H9 (cell line): ENCODE measurements around the gene INSYN1. TPM values are rescaled to one million over a fixed set of nuclear protein-coding genes. Genes with fewer than 3 reads are reported as not detected.

Source experiments
- DNase-seq: peaks from one replicate; pipeline ENCODE4 v3.0.0-alpha.2; 2017
- H2AFZ ChIP-seq: one replicate; pipeline ENCODE4 v1.6.1; 2013; ENCODE audit warnings: mild to moderate bottlenecking, low read length, control low read depth, moderate library complexity
- H2AK5ac ChIP-seq: 2 replicates; pipeline ENCODE4 v1.6.1; 2013; ENCODE audit warnings: low read length, control low read depth, mixed read lengths; ENCODE audit not compliant: insufficient read length
- H2BK120ac ChIP-seq: one replicate; pipeline ENCODE4 v1.6.1; 2013; ENCODE audit warnings: low read depth, mild to moderate bottlenecking, low read length, control low read depth, inconsistent platforms; ENCODE audit not compliant: poor library complexity, severe bottlenecking
- H2BK12ac ChIP-seq: 2 replicates; pipeline ENCODE4 v1.6.1; 2013; ENCODE audit warnings: low read length, control low read depth, mixed read lengths, low read depth; ENCODE audit not compliant: insufficient read length
- H2BK15ac ChIP-seq: 2 replicates; pipeline ENCODE4 v1.6.1; 2013; ENCODE audit warnings: low read depth, low read length, control low read depth
- H2BK20ac ChIP-seq: one replicate; pipeline ENCODE4 v1.6.1; 2013; ENCODE audit warnings: low read depth, mild to moderate bottlenecking, low read length, control low read depth, inconsistent platforms; ENCODE audit not compliant: poor library complexity, severe bottlenecking
- H2BK5ac ChIP-seq: 2 replicates; pipeline ENCODE4 v1.6.1; 2013; ENCODE audit warnings: low read length, control low read depth, mixed read lengths; ENCODE audit not compliant: insufficient read length
- H3K14ac ChIP-seq: 2 replicates; pipeline ENCODE4 v1.6.1; 2013; ENCODE audit warnings: low read length, control low read depth; ENCODE audit not compliant: insufficient read depth
- H3K18ac ChIP-seq: 2 replicates; pipeline ENCODE4 v1.6.1; 2013; ENCODE audit warnings: low read depth, mild to moderate bottlenecking, mixed read lengths, low read length, control low read depth; ENCODE audit not compliant: insufficient read length
- H3K23ac ChIP-seq: 2 replicates; pipeline ENCODE4 v1.6.1; 2013; ENCODE audit warnings: low read length, control low read depth, mixed read lengths, low read depth; ENCODE audit not compliant: insufficient read length
- H3K23me2 ChIP-seq: 2 replicates; pipeline ENCODE4 v1.6.1; 2013; ENCODE audit warnings: low read depth, mild to moderate bottlenecking, mixed read lengths, low read length, control low read depth; ENCODE audit not compliant: insufficient read length, poor library complexity, severe bottlenecking
- H3K27ac ChIP-seq: 2 replicates; pipeline ENCODE4 v1.5.1; 2013; ENCODE audit warnings: low read length, control low read depth, mixed read lengths, low read depth; ENCODE audit not compliant: insufficient read length
- H3K27me3 ChIP-seq: 2 replicates; pipeline ENCODE4 v1.6.1; 2013; ENCODE audit warnings: low read length, control low read depth, inconsistent platforms; ENCODE audit not compliant: insufficient read depth
- H3K4ac ChIP-seq: 2 replicates; pipeline ENCODE4 v1.6.1; 2013; ENCODE audit warnings: low read depth, mild to moderate bottlenecking, control low read depth, inconsistent platforms, low read length, moderate library complexity
- H3K4me1 ChIP-seq: 2 replicates; pipeline ENCODE4 v1.6.1; 2013; ENCODE audit warnings: low read length, control low read depth, inconsistent platforms; ENCODE audit not compliant: insufficient read depth
- H3K4me2 ChIP-seq: 2 replicates; pipeline ENCODE4 v1.6.1; 2013; ENCODE audit warnings: low read length, control low read depth, mixed read lengths; ENCODE audit not compliant: insufficient read length, insufficient read depth
- H3K56ac ChIP-seq: 2 replicates; pipeline ENCODE4 v1.6.1; 2013; ENCODE audit warnings: low read depth, mild to moderate bottlenecking, mixed read lengths, low read length, control low read depth; ENCODE audit not compliant: insufficient read length
- H3K79me1 ChIP-seq: 2 replicates; pipeline ENCODE4 v1.6.1; 2013; ENCODE audit warnings: low read depth, mild to moderate bottlenecking, moderate library complexity, low read length, control low read depth, inconsistent platforms; ENCODE audit not compliant: insufficient read depth, poor library complexity, severe bottlenecking
- H3K79me2 ChIP-seq: 2 replicates; pipeline ENCODE4 v1.6.1; 2013; ENCODE audit warnings: low read length, control low read depth, inconsistent platforms; ENCODE audit not compliant: insufficient read depth
- H3K9ac ChIP-seq: 2 replicates; pipeline ENCODE4 v1.6.1; 2013; ENCODE audit warnings: low read length, control low read depth, mixed read lengths; ENCODE audit not compliant: insufficient read length; ENCODE audit errors: extremely low read depth
- H3K9me3 ChIP-seq: one replicate; pipeline ENCODE4 v1.6.1; 2013; ENCODE audit warnings: low read depth, low read length, inconsistent platforms; ENCODE audit not compliant: control insufficient read depth
- H3T11ph ChIP-seq: one replicate; pipeline ENCODE4 v1.6.1; 2013; ENCODE audit warnings: mild to moderate bottlenecking, low read length, control low read depth, inconsistent platforms
- H4K20me1 ChIP-seq: one replicate; pipeline ENCODE4 v1.6.1; 2013; ENCODE audit not compliant: control insufficient read depth, insufficient read length, insufficient read depth
- H4K5ac ChIP-seq: 2 replicates; pipeline ENCODE4 v1.6.1; 2013; ENCODE audit warnings: low read depth, mild to moderate bottlenecking, mixed read lengths, low read length, control low read depth; ENCODE audit not compliant: insufficient read length
- H4K8ac ChIP-seq: replicated peaks from 2 replicates; pipeline ENCODE4 v1.6.1; 2013; ENCODE audit warnings: low read length, control low read depth, mixed read lengths, low read depth; ENCODE audit not compliant: insufficient read length
- H4K91ac ChIP-seq: 2 replicates; pipeline ENCODE4 v1.6.1; 2013; ENCODE audit warnings: low read depth, mild to moderate bottlenecking, moderate library complexity, mixed read lengths, low read length, control low read depth; ENCODE audit not compliant: insufficient read length
- H3K27ac Mint-ChIP-seq, 3 experiments: 2 replicates in 2 of 3; 3 replicates in 1 of 3; pipeline ENCODE4 v1.8.0; 2020 to 2021; ENCODE audit warnings: mixed read lengths in 3 of 3, mild to moderate bottlenecking in 1 of 3, moderate library complexity in 1 of 3
- H3K27me3 Mint-ChIP-seq: 2 replicates; pipeline ENCODE4 v1.8.0; 2021; ENCODE audit warnings: low read depth, mild to moderate bottlenecking, moderate library complexity, mixed read lengths
- H3K36me3 Mint-ChIP-seq, 3 experiments: 2 replicates in 2 of 3; 3 replicates in 1 of 3; pipeline ENCODE4 v1.8.0; 2020 to 2021; ENCODE audit warnings: low read depth in 3 of 3, mixed read lengths in 3 of 3; ENCODE audit not compliant: insufficient read depth in 1 of 3
- H3K4me1 Mint-ChIP-seq, 2 experiments: 2 replicates each; pipeline ENCODE4 v1.8.0; 2020; ENCODE audit warnings: mixed read lengths in 2 of 2
- H3K4me3 Mint-ChIP-seq, 2 experiments: 2 replicates in 1 of 2; 3 replicates in 1 of 2; pipeline ENCODE4 v1.8.0; 2020 to 2021; ENCODE audit warnings: mild to moderate bottlenecking in 2 of 2, mixed read lengths in 2 of 2, moderate library complexity in 1 of 2
- H3K9me3 Mint-ChIP-seq, 2 experiments: 2 replicates in 1 of 2; 3 replicates in 1 of 2; pipeline ENCODE4 v1.8.0; 2020; ENCODE audit warnings: mild to moderate bottlenecking in 2 of 2, mixed read lengths in 2 of 2, moderate library complexity in 1 of 2
- CTCF ChIP-seq: fragments of 200-600 bp; sonication (generic); conservative IDR thresholded peaks from 3 replicates; pipeline ENCODE4 v1.8.0; 2021; ENCODE audit warnings: antibody characterized with exemption, mild to moderate bottlenecking
- WGBS: extraction: QIAGEN DNeasy Blood & Tissue Kit; methylation state at CpG from one replicate; pipeline ENCODE4 v1.1.7; 2013; ENCODE audit warnings: missing lambda C conversion rate, low lambda C conversion rate, mixed read lengths; ENCODE audit not compliant: insufficient read length; ENCODE audit errors: extremely low coverage; 5-methylcytosine and 5-hydroxymethylcytosine counted together
- total RNA-seq: library from RNA; stranded (reverse); gene quantifications from 2 replicates; pipeline ENCODE4 v1.2.1, GENCODE V29; 2021

The INSYN1 gene
- total RNA-seq, 1 experiment from 2014 or later = 1.9 TPM

DNA sequence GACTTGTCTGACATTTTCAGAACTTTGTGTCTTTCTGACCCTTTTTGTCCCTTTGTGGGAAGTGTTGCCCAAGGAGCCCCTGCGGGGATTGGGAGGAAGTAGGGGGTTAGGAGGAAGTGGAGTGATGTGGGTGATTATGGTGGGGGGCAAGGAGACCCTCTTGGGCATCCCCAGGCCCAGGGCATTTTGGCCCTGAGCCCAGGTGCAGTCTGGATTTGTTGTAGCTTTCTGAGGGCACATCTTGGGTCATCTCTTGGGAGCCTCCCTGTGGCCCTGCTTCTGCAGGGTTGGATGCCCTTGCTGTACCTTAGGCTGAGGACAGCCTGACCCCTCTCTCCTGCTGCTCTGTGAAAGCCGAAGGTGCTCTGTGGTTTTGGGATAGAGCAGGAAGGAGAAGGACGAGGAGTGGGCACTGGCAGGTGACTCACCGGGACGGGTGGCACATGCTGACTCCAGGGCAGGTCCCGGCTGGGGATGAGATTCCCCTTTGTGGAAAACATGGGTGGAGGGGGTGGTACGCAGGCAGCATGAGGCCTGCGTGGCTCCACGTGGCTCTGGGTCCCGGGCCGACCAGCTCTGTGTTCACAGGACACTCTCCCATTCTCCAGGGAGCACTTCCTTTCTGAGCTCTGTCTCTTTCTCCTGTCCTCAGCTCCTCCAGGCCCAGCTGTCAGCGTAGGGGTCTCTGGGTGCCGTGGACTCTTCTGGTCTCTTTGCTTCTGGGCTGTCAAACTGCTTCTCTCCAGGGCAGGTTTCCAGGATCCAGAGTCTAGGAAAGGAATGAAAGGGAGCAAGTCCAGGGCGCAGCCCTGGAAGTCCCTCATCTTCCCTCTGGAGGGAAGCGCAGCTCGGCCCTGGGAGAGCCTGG, 57.1 kb downstream of the INSYN1 start:
- Histone ChIP-seq H3K23me2 (no peaks in the 10 kb centered on the region), H4K8ac (no peak overlapping the region), H3K4me1 (peaks cover 9% of the 10 kb centered on the region; the same call in 1 of the 2 replicates), H3K14ac (no peak overlapping the region; the same call in 1 of the 2 replicates), H3K18ac (peak overlapping the region; percentile 10), H3K79me2 (peaks cover 13% of the 10 kb centered on the region; the same call in 1 of the 2 replicates), H2AFZ (no peak overlapping the region), H2BK120ac (no peak overlapping the region), H2BK15ac (no peak overlapping the region), H3K27me3 (no peaks in the 10 kb centered on the region), H3K4me2 (no peak overlapping the region), H2BK5ac (no peak overlapping the region), H4K20me1 (no peaks in the 10 kb centered on the region), H2BK20ac (no peak overlapping the region), H3K56ac (no peak overlapping the region), H3K79me1 (peaks cover 11% of the 10 kb centered on the region), H4K91ac (peak overlapping the region; percentile 32), H3K9me3 (no peaks in the 10 kb centered on the region), H2AK5ac (no peak overlapping the region), H3K23ac (no peak overlapping the region), H3K9ac (no peak overlapping the region), H3K27ac (no peak overlapping the region), H4K5ac (no peak overlapping the region), H2BK12ac (no peak overlapping the region), H3T11ph (no peak overlapping the region), H3K4ac (no peak overlapping the region; the same call in 1 of the 2 replicates)
- TF ChIP-seq CTCF = no peak
- Mint-ChIP-seq H3K4me3 (no peak overlapping the region), H3K36me3 (peaks cover 2 to 10% (median 7%) of the 10 kb centered on the region in 3 experiments; a peak in 6 of 7 replicates), H3K27me3 (no peaks in the 10 kb centered on the region), H3K4me1 (peaks cover 42 to 44% of the 10 kb centered on the region in 2 experiments), H3K9me3 (no peaks in the 10 kb centered on the region), H3K27ac (peak overlapping the region; percentile 26 to 92 (median 61); a peak in 5 of 7 replicates)
- no peak for DNase-seq
- WGBS = no CpG with 5 or more reads among the region's 16 CpGs
